Stimulated activated naive CD4-positive, alpha-beta T cell (primary cell): ENCODE data around the gene HK2.

Experiments used
- DNase-seq, 6 experiments: peaks; one replicate each; lab custom pipeline; 2025; lab: John Stamatoyannopoulos, UW

HK2 gene

GRCh38 chr2:74937221-74937880 lies 103.4 kb downstream of the HK2 start:
- no peak for DNase-seq

GRCh38 chr2:74938264-74938663 lies 104.3 kb downstream of the HK2 start:
- DNase-seq = no peak

- no peak for DNase-seq
Observed at GRCh38 chr2:74939919-74940812, 106.2 kb downstream of the HK2 start.

- no peak for DNase-seq
Observed at GRCh38 chr2:74941284-74941683, 107.4 kb downstream of the HK2 start.

GRCh38 chr2:74942263-74942662 lies 108.3 kb downstream of the HK2 start:
- DNase-seq = no peak
